Medulla oblongata (tissue), 1 donor: Measurements from ENCODE around the gene FOLR3.
"Not testable (repeated sequence)": the region's sequence is repeated elsewhere in the genome, so short reads cannot be mapped to it uniquely, and the experiment has no call there.

Source experiments
- DNase-seq: peaks from one replicate; pipeline ENCODE4 v3.0.0-alpha.2; 2015; ENCODE audit errors: extremely low spot score

FOLR3 gene

GRCh38 chr11:72123117-72123653 lies 12.3 kb upstream of the FOLR3 start:
- no peak for DNase-seq

- no peak for DNase-seq
Observed at GRCh38 chr11:72124046-72124445, 11.5 kb upstream of the FOLR3 start.

GRCh38 chr11:72125956-72126355 lies 9.6 kb upstream of the FOLR3 start:
- DNase-seq = no peak

- DNase-seq = no peak
Observed at GRCh38 chr11:72127923-72128322, 7.6 kb upstream of the FOLR3 start.

GRCh38 chr11:72129381-72129780 lies 6.1 kb upstream of the FOLR3 start:
- DNase-seq = no peak

GRCh38 chr11:72132646-72133045 lies 2.9 kb upstream of the FOLR3 start:
- DNase-seq = no peak

- no peak for DNase-seq
Observed at GRCh38 chr11:72135891-72136683, 562 bp downstream of the FOLR3 start.

- DNase-seq = no peak
Observed at GRCh38 chr11:72136684-72137262, 1.2 kb downstream of the FOLR3 start.

GRCh38 chr11:72138821-72139390 lies 3.4 kb downstream of the FOLR3 start:
- no peak for DNase-seq

GRCh38 chr11:72139500-72139899 lies 4.0 kb downstream of the FOLR3 start:
- no peak for DNase-seq

- DNase-seq = no peak
Observed at GRCh38 chr11:72140661-72141060, 5.1 kb downstream of the FOLR3 start.

- no peak for DNase-seq
Observed at GRCh38 chr11:72141066-72141465, 5.5 kb downstream of the FOLR3 start.

- DNase-seq = not testable (repeated sequence)
Observed at GRCh38 chr11:72142086-72142485, 6.6 kb downstream of the FOLR3 start.

GRCh38 chr11:72142543-72142942 lies 7.0 kb downstream of the FOLR3 start:
- not testable (repeated sequence) for DNase-seq

GRCh38 chr11:72144807-72145565 lies 9.5 kb downstream of the FOLR3 start:
- DNase-seq = no peak

- no peak for DNase-seq
Observed at GRCh38 chr11:72146625-72147024, 11.1 kb downstream of the FOLR3 start.

GRCh38 chr11:72150882-72151281 lies 15.4 kb downstream of the FOLR3 start:
- no peak for DNase-seq

GRCh38 chr11:72153874-72154273 lies 18.3 kb downstream of the FOLR3 start:
- not testable (repeated sequence) for DNase-seq

- DNase-seq = no peak
Observed at GRCh38 chr11:72154816-72155215, 19.3 kb downstream of the FOLR3 start.

GRCh38 chr11:72155751-72156150 lies 20.2 kb downstream of the FOLR3 start:
- no peak for DNase-seq

- DNase-seq = no peak
Observed at GRCh38 chr11:72157131-72157530, 21.6 kb downstream of the FOLR3 start.

GRCh38 chr11:72160319-72160718 lies 24.8 kb downstream of the FOLR3 start:
- DNase-seq = no peak
